HG03108 (cell line): ENCODE measurements around the gene EIF1AD.
"Not testable (repeated sequence)": the region's sequence is repeated elsewhere in the genome, so short reads cannot be mapped to it uniquely, and the experiment has no call there.

Experiments
- ATAC-seq: cut with Tn5 transposase; IDR thresholded peaks from one replicate; pipeline ENCODE4 v1.9.1; 2021; ENCODE audit warnings: moderate library complexity; ENCODE audit not compliant: unreplicated experiment

The EIF1AD gene

GRCh38 chr11:66022401-66023185 lies 20.6 kb upstream of the EIF1AD start:
- ATAC-seq, result no peak

- no peak for ATAC-seq
Measured at GRCh38 chr11:66020618-66021357, 18.8 kb upstream of the EIF1AD start.

DNA sequence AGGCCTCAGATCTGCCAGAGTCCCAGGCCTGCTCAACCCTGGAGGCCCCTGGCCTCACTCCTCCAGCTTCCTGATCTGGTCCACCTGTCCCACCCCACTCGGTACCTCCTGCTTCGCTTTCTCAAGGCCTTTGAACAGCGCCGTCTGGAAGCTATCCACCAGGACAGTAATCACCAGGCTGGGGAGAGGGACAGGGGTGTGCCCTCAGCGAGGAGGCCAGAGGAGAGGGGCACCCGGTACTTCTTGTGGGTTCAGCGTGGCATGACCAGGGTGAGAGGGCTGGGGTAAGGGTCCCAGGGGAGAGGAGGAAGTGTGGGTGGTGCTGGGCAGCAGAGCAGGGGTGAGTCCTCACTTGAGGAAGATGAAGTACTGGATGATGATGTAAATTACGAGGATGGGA lies 18.3 kb upstream of the EIF1AD start:
- ATAC-seq, result no peak

GRCh38 chr11:66017321-66017720 lies 15.4 kb upstream of the EIF1AD start:
- no peak for ATAC-seq

DNA sequence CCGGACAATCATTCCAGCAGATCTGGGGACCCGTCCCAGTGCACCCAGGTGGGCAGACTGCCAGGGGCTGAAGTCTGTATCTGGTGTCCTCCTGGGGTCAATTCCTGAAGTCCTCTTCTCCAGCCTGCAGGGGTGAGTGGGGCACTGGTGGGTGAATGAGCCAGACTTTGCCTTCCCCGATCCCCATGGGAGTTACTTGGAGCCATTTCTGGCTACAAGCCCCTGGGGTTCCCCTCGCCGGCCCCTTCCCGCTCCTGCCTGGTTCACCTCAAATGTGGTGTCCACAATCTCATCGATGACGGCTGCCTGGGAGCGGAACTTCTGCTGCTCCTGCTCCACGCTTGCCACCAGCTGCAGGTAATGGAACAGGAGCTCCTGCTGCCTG lies 14.8 kb upstream of the EIF1AD start:
- no peak for ATAC-seq

DNA sequence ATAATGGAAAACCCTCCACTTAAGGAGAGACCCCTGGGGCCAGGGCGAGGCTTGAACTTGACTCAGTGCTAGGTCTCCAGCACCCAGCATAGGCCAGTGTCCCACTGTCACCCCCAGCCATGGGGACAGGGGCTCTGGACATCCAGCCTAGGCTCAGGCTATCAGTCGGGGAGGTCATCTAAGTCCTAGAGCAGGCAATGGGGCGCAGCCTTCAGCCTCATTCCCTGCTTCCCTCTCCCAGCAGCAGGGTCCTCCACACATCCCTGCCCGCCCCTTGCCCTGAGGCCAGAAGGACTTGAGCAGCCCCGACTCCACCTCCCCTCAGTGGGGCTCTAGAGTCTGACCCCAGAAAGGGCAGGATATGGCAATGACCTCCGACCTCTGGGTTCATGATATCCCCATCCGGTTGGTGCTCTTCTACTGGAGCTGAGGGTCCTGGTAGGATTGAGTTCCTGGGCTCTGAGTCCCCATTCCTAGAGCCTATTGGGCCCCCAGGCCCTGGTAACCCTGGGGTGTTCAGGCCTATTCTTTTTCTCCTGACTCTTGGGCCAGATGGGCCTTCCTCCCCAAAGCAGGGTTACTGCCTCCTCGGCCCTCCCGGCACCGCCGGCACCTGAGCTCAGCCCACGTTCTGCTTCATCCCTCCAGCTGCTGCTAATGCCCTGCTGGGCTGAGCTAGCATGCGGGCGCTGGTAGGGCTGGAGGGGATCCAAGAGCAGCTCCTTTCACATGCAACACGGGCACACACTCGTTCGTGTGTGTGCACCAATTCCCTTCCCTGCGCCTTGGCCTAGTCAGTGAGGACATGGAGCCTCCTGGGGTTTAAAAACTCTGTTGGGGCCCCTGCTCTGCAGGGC lies 14.2 kb upstream of the EIF1AD start:
- ATAC-seq, result no peak

DNA sequence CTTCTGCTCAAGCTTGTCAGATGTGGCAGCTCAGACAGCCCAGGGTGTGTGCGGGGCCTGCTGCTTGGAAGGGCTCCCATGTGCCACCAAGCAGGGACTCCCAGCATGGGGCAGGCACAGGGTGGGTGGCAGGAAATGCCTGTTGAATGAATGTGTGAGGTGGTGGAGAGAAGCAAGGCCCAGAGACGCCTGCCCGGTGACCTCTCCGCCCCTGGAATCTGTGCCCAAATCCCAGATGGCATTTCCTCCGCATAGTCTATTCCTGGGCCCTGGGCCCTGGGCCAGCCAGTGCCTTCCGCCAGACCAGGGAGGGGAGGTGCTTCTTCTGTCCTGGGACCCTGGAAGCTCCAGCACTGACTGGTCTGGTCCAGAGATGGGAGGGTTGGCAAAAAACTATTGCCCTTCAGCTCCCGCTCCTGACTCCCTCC lies 13.5 kb upstream of the EIF1AD start:
- no peak for ATAC-seq

DNA sequence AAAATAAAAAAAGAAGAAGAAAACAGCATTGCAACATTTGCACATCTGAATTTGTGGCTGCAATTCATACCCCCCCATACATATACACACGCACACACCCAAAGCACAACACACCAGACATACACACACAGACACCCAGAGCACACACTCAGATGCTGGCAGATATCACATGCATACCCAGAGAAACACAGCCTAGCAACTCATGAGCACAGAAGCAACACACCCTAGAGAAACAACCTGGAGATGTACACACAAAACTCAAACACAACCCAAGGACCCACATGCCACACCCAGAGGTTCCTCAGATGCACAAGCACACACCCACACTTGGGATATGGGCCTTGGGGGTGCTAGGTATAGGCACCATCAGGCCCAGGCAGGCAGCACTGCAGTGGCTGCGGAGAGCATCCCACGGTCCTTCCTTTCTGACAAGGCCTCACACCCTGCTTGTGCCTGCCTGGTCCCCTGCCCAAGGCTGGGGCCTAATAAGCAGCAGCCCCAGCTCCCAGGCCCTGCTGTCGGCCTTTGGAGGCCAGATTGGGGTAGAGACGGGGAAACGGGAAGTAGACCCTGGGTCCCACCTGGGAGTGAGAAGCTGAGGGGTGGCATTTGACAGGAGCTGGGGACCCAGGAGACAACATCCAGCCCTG lies 13.0 kb upstream of the EIF1AD start:
- ATAC-seq, result no peak

DNA sequence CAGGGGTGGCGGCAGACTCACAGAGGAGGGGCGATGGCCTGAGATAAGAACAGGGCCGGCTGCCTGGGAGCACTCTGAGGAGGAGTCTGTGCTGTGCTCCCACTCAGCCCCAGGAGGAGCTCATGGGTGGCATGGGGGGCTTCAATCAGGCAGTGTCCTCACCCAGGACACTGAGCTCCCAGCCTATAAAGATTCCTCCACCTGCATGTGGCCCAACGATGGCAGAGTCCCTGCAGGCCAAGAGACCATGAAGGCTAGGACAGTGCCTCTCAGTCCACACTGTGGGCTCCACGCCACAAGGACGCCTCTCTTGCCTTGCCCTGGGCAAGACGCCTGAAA lies 11.8 kb upstream of the EIF1AD start:
- ATAC-seq, result no peak

- no peak for ATAC-seq
Measured at GRCh38 chr11:66012946-66013761, 11.2 kb upstream of the EIF1AD start.

DNA sequence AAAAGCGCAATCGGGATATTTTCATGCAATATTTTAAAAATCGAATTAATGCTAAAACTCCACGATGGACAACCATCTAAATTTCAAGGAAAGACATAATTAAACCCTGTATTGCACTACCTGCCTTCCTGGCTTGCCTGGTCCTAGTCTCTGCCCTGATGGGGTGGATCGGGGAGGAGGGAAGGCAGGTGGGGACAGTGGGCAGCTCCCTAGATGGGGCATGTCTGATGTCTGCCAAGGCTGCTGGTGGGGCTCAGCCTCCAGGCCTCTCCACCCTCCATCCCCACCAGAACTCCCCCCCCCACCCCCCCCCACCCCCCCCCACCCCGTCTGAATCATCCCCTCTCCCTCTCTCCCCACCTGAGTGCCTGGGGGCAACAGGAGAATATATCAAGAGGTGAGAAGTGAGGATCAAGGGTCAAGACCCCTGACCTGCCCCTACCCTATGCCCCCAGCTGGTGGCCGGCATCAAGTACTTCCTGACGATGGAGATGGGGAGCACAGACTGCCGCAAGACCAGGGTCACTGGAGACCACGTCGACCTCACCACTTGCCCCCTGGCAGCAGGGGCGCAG lies 10.5 kb upstream of the EIF1AD start:
- no peak for ATAC-seq

DNA sequence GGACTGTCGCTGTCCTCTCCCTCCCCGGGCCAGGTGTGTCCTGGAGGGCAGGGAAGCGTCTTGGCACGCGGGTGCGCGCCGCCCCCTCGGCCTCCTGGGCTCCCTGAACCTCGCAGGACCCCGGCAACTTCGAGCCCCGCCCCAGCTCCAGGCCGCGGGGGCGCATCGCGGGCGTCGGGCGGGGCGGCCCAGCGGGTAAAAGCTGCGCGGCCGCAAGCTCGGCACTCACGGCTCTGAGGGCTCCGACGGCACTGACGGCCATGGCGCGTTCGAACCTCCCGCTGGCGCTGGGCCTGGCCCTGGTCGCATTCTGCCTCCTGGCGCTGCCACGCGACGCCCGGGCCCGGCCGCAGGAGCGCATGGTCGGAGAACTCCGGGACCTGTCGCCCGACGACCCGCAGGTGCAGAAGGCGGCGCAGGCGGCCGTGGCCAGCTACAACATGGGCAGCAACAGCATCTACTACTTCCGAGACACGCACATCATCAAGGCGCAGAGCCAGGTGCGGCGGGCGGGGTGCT lies 9.9 kb upstream of the EIF1AD start, which contains the start of gene CST6:
Gene CST6 (plus strand): TSS at position 224 of the 519 bp plus-strand sequence. CDS start 37 bp downstream, at position 261.
- no peak for ATAC-seq

DNA sequence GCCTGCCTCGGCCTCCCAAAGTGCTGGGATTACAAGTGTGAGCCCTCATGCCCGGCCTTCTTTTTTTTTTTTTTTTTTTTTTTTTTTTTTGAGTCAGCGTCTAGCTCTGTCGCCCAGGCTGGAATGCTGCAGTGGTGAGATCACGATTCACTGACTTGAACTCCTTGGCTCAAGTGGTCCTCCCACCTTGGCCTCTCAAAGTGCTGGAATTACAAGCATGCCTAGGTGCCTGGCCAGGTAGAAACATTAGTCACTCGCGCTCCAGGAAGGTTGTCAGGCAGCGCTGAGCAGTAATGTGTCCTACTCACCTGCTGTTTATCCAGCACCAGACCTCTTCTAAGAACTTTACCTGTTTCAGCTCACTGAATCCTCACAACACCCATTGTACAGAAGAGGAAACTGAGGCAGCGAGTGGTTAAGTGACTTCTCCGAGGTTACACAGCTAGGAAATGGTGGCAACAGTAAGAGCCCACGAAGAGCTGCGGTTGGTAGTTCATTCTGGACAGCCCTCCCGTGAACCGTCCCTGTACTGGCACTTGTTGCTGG lies 9.4 kb upstream of the EIF1AD start:
- ATAC-seq, result no peak

DNA sequence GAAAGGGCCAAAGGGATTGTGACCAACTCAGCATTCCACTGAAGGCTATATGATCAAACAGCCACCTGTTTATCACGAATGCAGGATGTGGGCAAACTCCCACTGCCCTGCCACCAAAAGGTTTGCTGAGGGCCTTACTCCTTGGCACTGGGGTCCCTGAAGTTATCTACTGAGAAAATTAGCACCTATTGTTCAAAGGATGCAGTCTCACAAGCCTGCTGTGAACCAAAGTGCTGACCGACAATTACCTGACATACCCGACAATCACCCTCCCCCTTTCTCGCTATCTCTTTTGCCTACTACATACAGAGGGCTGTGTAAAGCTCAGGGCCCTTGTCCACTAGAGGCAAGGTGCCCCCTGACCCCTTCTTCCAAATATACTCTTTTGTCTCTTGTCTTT lies 8.1 kb upstream of the EIF1AD start:
- ATAC-seq, result not testable (repeated sequence)

GRCh38 chr11:66008468-66009101 lies 6.6 kb upstream of the EIF1AD start:
- no peak for ATAC-seq

DNA sequence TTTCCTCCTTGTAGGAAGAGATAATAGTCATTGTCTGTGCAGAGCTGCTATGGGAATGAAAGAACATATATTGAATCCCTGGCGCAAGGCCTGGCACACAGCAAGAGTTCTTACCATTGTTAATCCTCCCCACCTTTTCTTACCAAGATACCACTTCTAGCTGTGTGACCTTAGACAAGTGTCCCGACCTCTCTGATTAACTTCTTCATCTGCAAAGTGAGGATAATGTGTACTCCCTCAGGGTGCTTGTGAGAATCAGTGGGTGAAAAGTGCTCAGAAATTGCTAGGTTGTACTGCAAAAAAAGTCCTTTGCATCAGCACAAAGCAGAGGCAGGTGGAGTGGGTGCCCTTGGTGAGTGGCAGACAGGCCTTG lies 6.1 kb upstream of the EIF1AD start:
- ATAC-seq, result no peak

- no peak for ATAC-seq
Measured at GRCh38 chr11:66007201-66007634, 5.3 kb upstream of the EIF1AD start.

DNA sequence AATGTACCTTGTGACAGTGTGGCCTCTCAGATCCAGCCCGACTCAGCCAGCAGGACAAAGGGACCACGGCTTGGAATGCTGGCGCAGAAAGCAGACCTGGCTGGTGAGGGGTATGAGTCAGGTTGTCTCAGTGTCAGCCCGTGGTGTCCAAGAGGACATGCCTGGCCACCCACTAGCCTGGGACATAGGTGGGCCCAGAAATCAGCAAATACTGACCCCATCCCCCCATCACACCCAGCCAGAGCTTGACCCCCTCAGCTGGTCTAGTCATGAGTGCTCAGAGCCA lies 4.9 kb upstream of the EIF1AD start:
- ATAC-seq, result no peak
